Kidney epithelial cell (primary cell): ENCODE results near the gene KLHL22. TPM values are rescaled to one million over a fixed set of nuclear protein-coding genes. Genes with fewer than 3 reads are reported as not detected.
A peak's percentile ranks its signal among the peaks of the same experiment; 100 is the strongest.
"Not testable (repeated sequence)": the region's sequence is repeated elsewhere in the genome, so short reads cannot be mapped to it uniquely, and the experiment has no call there.

Experiments used
- DNase-seq: peaks from one replicate; pipeline ENCODE4 v3.0.0-alpha.2; 2010; ENCODE audit warnings: low read depth
- H3K27me3 ChIP-seq: 2 replicates; pipeline ENCODE4 v1.6.0; 2011; ENCODE audit warnings: low read length; ENCODE audit not compliant: control insufficient read depth, insufficient read depth
- H3K36me3 ChIP-seq: 2 replicates; pipeline ENCODE4 v1.5.1; 2011; ENCODE audit warnings: low read length; ENCODE audit not compliant: control insufficient read depth, insufficient read depth
- H3K4me3 ChIP-seq: 2 replicates; pipeline ENCODE4 v1.5.1; 2011; ENCODE audit warnings: low read depth, mild to moderate bottlenecking, control low read depth, low read length
- total RNA-seq: library from RNA; depleted of rRNA; stranded (reverse); fragments of >200 nt; gene quantifications from 2 replicates; pipeline ENCODE4 v1.2.3, GENCODE V29; 2015
- TF ChIP-seq, protein P1 (sequence below): IDR thresholded peaks from 2 replicates; pipeline ENCODE4 v1.5.1; 2011; ENCODE audit warnings: mild to moderate bottlenecking, moderate library complexity, low read length, control low read depth, inconsistent platforms; ENCODE audit not compliant: insufficient read depth, poor library complexity, severe bottlenecking

KLHL22 gene
- total RNA-seq, 1 donor from 2014 or later: 18.6 TPM

GRCh38 chr22:20511578-20512229, 16.1 kb upstream of the KLHL22 start:
- Histone ChIP-seq H3K4me3 (no peak overlapping the region), H3K36me3 (no peaks in the 10 kb centered on the region), H3K27me3 (no peaks in the 10 kb centered on the region)
- TF ChIP-seq, protein P1, sequence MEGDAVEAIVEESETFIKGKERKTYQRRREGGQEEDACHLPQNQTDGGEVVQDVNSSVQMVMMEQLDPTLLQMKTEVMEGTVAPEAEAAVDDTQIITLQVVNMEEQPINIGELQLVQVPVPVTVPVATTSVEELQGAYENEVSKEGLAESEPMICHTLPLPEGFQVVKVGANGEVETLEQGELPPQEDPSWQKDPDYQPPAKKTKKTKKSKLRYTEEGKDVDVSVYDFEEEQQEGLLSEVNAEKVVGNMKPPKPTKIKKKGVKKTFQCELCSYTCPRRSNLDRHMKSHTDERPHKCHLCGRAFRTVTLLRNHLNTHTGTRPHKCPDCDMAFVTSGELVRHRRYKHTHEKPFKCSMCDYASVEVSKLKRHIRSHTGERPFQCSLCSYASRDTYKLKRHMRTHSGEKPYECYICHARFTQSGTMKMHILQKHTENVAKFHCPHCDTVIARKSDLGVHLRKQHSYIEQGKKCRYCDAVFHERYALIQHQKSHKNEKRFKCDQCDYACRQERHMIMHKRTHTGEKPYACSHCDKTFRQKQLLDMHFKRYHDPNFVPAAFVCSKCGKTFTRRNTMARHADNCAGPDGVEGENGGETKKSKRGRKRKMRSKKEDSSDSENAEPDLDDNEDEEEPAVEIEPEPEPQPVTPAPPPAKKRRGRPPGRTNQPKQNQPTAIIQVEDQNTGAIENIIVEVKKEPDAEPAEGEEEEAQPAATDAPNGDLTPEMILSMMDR: no peak
- no peak for DNase-seq

- Histone ChIP-seq H3K4me3 (no peak overlapping the region), H3K36me3 (no peaks in the 10 kb centered on the region), H3K27me3 (no peaks in the 10 kb centered on the region)
- TF ChIP-seq, protein P1: no peak
- DNase-seq: no peak
Observed at GRCh38 chr22:20510811-20511577, 15.4 kb upstream of the KLHL22 start.

GRCh38 chr22:20509344-20510047, 13.9 kb upstream of the KLHL22 start:
- TF ChIP-seq, protein P1: no peak
- DNase-seq: peak; percentile 81
- no peaks in the 10 kb centered on the region for H3K27me3 ChIP-seq
- H3K4me3 ChIP-seq: peak overlapping the region; percentile 95
- H3K36me3 ChIP-seq: no peaks in the 10 kb centered on the region

- TF ChIP-seq, protein P1: no peak
- Histone ChIP-seq H3K27me3 (no peaks in the 10 kb centered on the region), H3K4me3 (peak overlapping the region; percentile 95), H3K36me3 (no peaks in the 10 kb centered on the region)
- DNase-seq: no peak
Observed at GRCh38 chr22:20508815-20509271, 13.2 kb upstream of the KLHL22 start.

DNA sequence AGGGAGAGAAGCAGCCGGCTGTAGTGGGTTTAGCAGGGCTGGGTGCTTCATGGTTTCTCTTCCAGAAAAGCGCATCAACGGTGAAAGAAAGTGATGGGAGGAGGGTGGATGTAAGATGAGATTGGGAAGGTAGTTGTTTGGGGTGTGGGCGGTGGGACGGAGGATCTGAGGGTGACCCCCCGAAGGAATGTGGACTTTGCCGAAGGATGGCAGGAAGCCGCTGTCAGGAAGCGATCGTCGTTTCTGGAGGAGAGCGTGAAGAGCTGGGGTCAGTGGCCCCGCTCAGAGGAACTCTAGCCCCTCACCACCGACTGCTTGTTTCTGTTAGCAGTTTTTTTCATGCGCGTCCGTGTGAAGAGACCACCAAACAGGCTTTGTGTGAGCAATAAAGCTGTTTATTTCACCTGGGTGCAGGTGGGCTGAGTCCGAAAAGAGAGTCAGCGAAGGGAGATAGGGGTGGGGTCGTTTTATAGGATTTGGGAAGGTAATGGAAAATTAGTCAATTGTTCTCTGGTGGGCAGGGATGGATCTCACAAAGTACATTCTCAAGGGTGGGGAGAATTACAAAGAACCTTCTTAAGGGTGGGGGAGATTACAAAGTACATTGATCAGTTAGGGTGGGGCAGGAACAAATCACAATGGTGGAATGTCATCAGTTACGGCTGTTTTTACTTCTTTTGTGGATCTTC, 12.6 kb upstream of the KLHL22 start:
- peak overlapping the region; percentile 95 for H3K4me3 ChIP-seq
- not testable (repeated sequence) for H3K36me3 ChIP-seq, DNase-seq, H3K27me3 ChIP-seq
